CD4-positive, alpha-beta T cell treated with Interleukin-2 at 100 ng/mL for 4 hours (primary cell): ENCODE results near the gene HACL1.
"Not testable (repeated sequence)": the region's sequence is repeated elsewhere in the genome, so short reads cannot be mapped to it uniquely, and the experiment has no call there.

Experiments used
- DNase-seq: peaks from one replicate; pipeline ENCODE4 v3.0.0-alpha.2; 2020; ENCODE audit warnings: low spot score

HACL1 gene

GRCh38 chr3:15579051-15579450, 22.3 kb downstream of the HACL1 start:
- DNase-seq = no peak

GRCh38 chr3:15578289-15578867, 23.0 kb downstream of the HACL1 start:
- DNase-seq = no peak

- no peak for DNase-seq
Measured at GRCh38 chr3:15576475-15576874, 24.9 kb downstream of the HACL1 start.

GRCh38 chr3:15575446-15575845, 25.9 kb downstream of the HACL1 start:
- no peak for DNase-seq

GRCh38 chr3:15572138-15572537, 29.2 kb downstream of the HACL1 start:
- no peak for DNase-seq

GRCh38 chr3:15563190-15563589, 38.2 kb downstream of the HACL1 start:
- no peak for DNase-seq

GRCh38 chr3:15562560-15562959, 38.8 kb downstream of the HACL1 start:
- no peak for DNase-seq

- no peak for DNase-seq
Measured at GRCh38 chr3:15558581-15558980, 42.8 kb downstream of the HACL1 start.

- DNase-seq = peak; percentile 89
Measured at GRCh38 chr3:15557511-15557946, 43.8 kb downstream of the HACL1 start.

- DNase-seq = peak; percentile 42
Measured at GRCh38 chr3:15556512-15556911, 44.9 kb downstream of the HACL1 start.

GRCh38 chr3:15553749-15554148, 47.6 kb downstream of the HACL1 start:
- DNase-seq = no peak

- no peak for DNase-seq
Measured at GRCh38 chr3:15551902-15552301, 49.5 kb downstream of the HACL1 start.

- no peak for DNase-seq
Measured at GRCh38 chr3:15549846-15550245, 51.5 kb downstream of the HACL1 start.

- no peak for DNase-seq
Measured at GRCh38 chr3:15542614-15543013, 58.8 kb downstream of the HACL1 start.

GRCh38 chr3:15541371-15541770, 60.0 kb downstream of the HACL1 start:
- DNase-seq = no peak

- no peak for DNase-seq
Measured at GRCh38 chr3:15539066-15539465, 62.3 kb downstream of the HACL1 start.

- DNase-seq = peak; percentile 42
Measured at GRCh38 chr3:15538345-15538744, 63.0 kb downstream of the HACL1 start.

- DNase-seq = peak; percentile 62
Measured at GRCh38 chr3:15536856-15537255, 64.5 kb downstream of the HACL1 start.

GRCh38 chr3:15535732-15536131, 65.6 kb downstream of the HACL1 start:
- DNase-seq = peak; percentile 65

GRCh38 chr3:15532614-15533013, 68.8 kb downstream of the HACL1 start:
- not testable (repeated sequence) for DNase-seq

- DNase-seq = no peak
Measured at GRCh38 chr3:15531346-15531745, 70.0 kb downstream of the HACL1 start.

- no peak for DNase-seq
Measured at GRCh38 chr3:15528854-15529537, 72.4 kb downstream of the HACL1 start.

- no peak for DNase-seq
Measured at GRCh38 chr3:15527031-15527459, 74.3 kb downstream of the HACL1 start.

- no peak for DNase-seq
Measured at GRCh38 chr3:15525790-15526189, 75.6 kb downstream of the HACL1 start.
